Measurements from ENCODE around the gene CCDC157.

CCDC157 gene

GRCh38 chr22:30317778-30318177, 39.0 kb upstream of the CCDC157 start:
- Histone ChIP-seq H3K9ac (ENCODE audit: low read depth, low read length) (no peak overlapping the region), H3K36me3 (ENCODE audit: insufficient read depth, low read depth, low read length) (no peaks in the 10 kb centered on the region), H3K9me3 (ENCODE audit: insufficient read depth, low read depth, low read length) (no peaks in the 10 kb centered on the region), H3K4me1 (ENCODE audit: insufficient read depth, low read length) (no peaks in the 10 kb centered on the region), H3K27ac (ENCODE audit: low read length) (no peak overlapping the region), H3K4me3 (ENCODE audit: low read length) (no peak overlapping the region), H3K27me3 (ENCODE audit: insufficient read depth, low read length) (no peaks in the 10 kb centered on the region)

GRCh38 chr22:30318799-30319419, 37.9 kb upstream of the CCDC157 start:
- H3K27ac ChIP-seq (ENCODE audit: low read length), result no peak overlapping the region
- H3K4me1 ChIP-seq (ENCODE audit: insufficient read depth, low read length), result no peaks in the 10 kb centered on the region
- no peak overlapping the region for H3K9ac ChIP-seq (ENCODE audit: low read depth, low read length)
- no peaks in the 10 kb centered on the region for H3K27me3 ChIP-seq (ENCODE audit: insufficient read depth, low read length)
- no peaks in the 10 kb centered on the region for H3K9me3 ChIP-seq (ENCODE audit: insufficient read depth, low read depth, low read length)
- no peaks in the 10 kb centered on the region for H3K36me3 ChIP-seq (ENCODE audit: insufficient read depth, low read depth, low read length)
- no peak overlapping the region for H3K4me3 ChIP-seq (ENCODE audit: low read length)

GRCh38 chr22:30320021-30320556, 36.7 kb upstream of the CCDC157 start:
- no peak overlapping the region for H3K4me3 ChIP-seq (ENCODE audit: low read length)
- H3K36me3 ChIP-seq (ENCODE audit: insufficient read depth, low read depth, low read length), result no peaks in the 10 kb centered on the region
- no peaks in the 10 kb centered on the region for H3K9me3 ChIP-seq (ENCODE audit: insufficient read depth, low read depth, low read length)
- peaks cover 2% of the 10 kb centered on the region for H3K4me1 ChIP-seq (ENCODE audit: insufficient read depth, low read length)
- H3K27ac ChIP-seq (ENCODE audit: low read length), result no peak overlapping the region
- H3K27me3 ChIP-seq (ENCODE audit: insufficient read depth, low read length), result no peaks in the 10 kb centered on the region
- no peak overlapping the region for H3K9ac ChIP-seq (ENCODE audit: low read depth, low read length)

- Histone ChIP-seq H3K27ac (ENCODE audit: low read length) (no peak overlapping the region), H3K36me3 (ENCODE audit: insufficient read depth, low read depth, low read length) (no peaks in the 10 kb centered on the region), H3K27me3 (ENCODE audit: insufficient read depth, low read length) (no peaks in the 10 kb centered on the region), H3K9ac (ENCODE audit: low read depth, low read length) (no peak overlapping the region), H3K4me1 (ENCODE audit: insufficient read depth, low read length) (peaks cover 11% of the 10 kb centered on the region), H3K9me3 (ENCODE audit: insufficient read depth, low read depth, low read length) (no peaks in the 10 kb centered on the region), H3K4me3 (ENCODE audit: low read length) (no peak overlapping the region)
Observed at GRCh38 chr22:30321461-30321860, 35.3 kb upstream of the CCDC157 start.

- H3K4me1 ChIP-seq (ENCODE audit: insufficient read depth, low read length), result peaks cover 18% of the 10 kb centered on the region
- no peak overlapping the region for H3K27ac ChIP-seq (ENCODE audit: low read length)
- H3K9ac ChIP-seq (ENCODE audit: low read depth, low read length), result no peak overlapping the region
- H3K9me3 ChIP-seq (ENCODE audit: insufficient read depth, low read depth, low read length), result no peaks in the 10 kb centered on the region
- H3K36me3 ChIP-seq (ENCODE audit: insufficient read depth, low read depth, low read length), result no peaks in the 10 kb centered on the region
- H3K4me3 ChIP-seq (ENCODE audit: low read length), result no peak overlapping the region
- no peaks in the 10 kb centered on the region for H3K27me3 ChIP-seq (ENCODE audit: insufficient read depth, low read length)
Observed at GRCh38 chr22:30323246-30323645, 33.6 kb upstream of the CCDC157 start.

GRCh38 chr22:30324014-30324730, 32.6 kb upstream of the CCDC157 start:
- Histone ChIP-seq H3K4me3 (ENCODE audit: low read length) (no peak overlapping the region), H3K36me3 (ENCODE audit: insufficient read depth, low read depth, low read length) (no peaks in the 10 kb centered on the region), H3K9ac (ENCODE audit: low read depth, low read length) (no peak overlapping the region), H3K27me3 (ENCODE audit: insufficient read depth, low read length) (no peaks in the 10 kb centered on the region), H3K27ac (ENCODE audit: low read length) (no peak overlapping the region), H3K9me3 (ENCODE audit: insufficient read depth, low read depth, low read length) (no peaks in the 10 kb centered on the region), H3K4me1 (ENCODE audit: insufficient read depth, low read length) (peaks cover 18% of the 10 kb centered on the region)

GRCh38 chr22:30325065-30325720, 31.6 kb upstream of the CCDC157 start:
- no peak overlapping the region for H3K27ac ChIP-seq (ENCODE audit: low read length)
- no peak overlapping the region; the same call in 1 of the 2 replicates for H3K9ac ChIP-seq (ENCODE audit: low read depth, low read length)
- H3K27me3 ChIP-seq (ENCODE audit: insufficient read depth, low read length), result no peaks in the 10 kb centered on the region
- no peaks in the 10 kb centered on the region for H3K36me3 ChIP-seq (ENCODE audit: insufficient read depth, low read depth, low read length)
- H3K9me3 ChIP-seq (ENCODE audit: insufficient read depth, low read depth, low read length), result no peaks in the 10 kb centered on the region
- H3K4me3 ChIP-seq (ENCODE audit: low read length), result peak overlapping the region; percentile 84; the same call in 1 of the 2 replicates
- H3K4me1 ChIP-seq (ENCODE audit: insufficient read depth, low read length), result peaks cover 18% of the 10 kb centered on the region

GRCh38 chr22:30325724-30326254, 31.0 kb upstream of the CCDC157 start:
- H3K27me3 ChIP-seq (ENCODE audit: insufficient read depth, low read length), result no peaks in the 10 kb centered on the region
- H3K4me1 ChIP-seq (ENCODE audit: insufficient read depth, low read length), result peaks cover 18% of the 10 kb centered on the region
- no peak overlapping the region; the same call in 1 of the 2 replicates for H3K9ac ChIP-seq (ENCODE audit: low read depth, low read length)
- H3K4me3 ChIP-seq (ENCODE audit: low read length), result peak overlapping the region; percentile 84
- no peak overlapping the region for H3K27ac ChIP-seq (ENCODE audit: low read length)
- peaks cover 4% of the 10 kb centered on the region for H3K36me3 ChIP-seq (ENCODE audit: insufficient read depth, low read depth, low read length)
- H3K9me3 ChIP-seq (ENCODE audit: insufficient read depth, low read depth, low read length), result no peaks in the 10 kb centered on the region

- Histone ChIP-seq H3K9me3 (ENCODE audit: insufficient read depth, low read depth, low read length) (no peaks in the 10 kb centered on the region), H3K4me3 (ENCODE audit: low read length) (peak overlapping the region; percentile 84), H3K27ac (ENCODE audit: low read length) (no peak overlapping the region), H3K9ac (ENCODE audit: low read depth, low read length) (peak overlapping the region; percentile 59; the same call in 1 of the 2 replicates), H3K4me1 (ENCODE audit: insufficient read depth, low read length) (peaks cover 18% of the 10 kb centered on the region), H3K27me3 (ENCODE audit: insufficient read depth, low read length) (no peaks in the 10 kb centered on the region), H3K36me3 (ENCODE audit: insufficient read depth, low read depth, low read length) (peaks cover 8% of the 10 kb centered on the region)
Observed at GRCh38 chr22:30326255-30326705, 30.5 kb upstream of the CCDC157 start.

- Histone ChIP-seq H3K9me3 (ENCODE audit: insufficient read depth, low read depth, low read length) (no peaks in the 10 kb centered on the region), H3K4me3 (ENCODE audit: low read length) (peak within 1 kb of the TSS; percentile 84), H3K4me1 (ENCODE audit: insufficient read depth, low read length) (peaks cover 18% of the 10 kb centered on the region), H3K27ac (ENCODE audit: low read length) (no peak within 1 kb of the TSS), H3K36me3 (ENCODE audit: insufficient read depth, low read depth, low read length) (peaks cover 11% of the 10 kb centered on the region), H3K9ac (ENCODE audit: low read depth, low read length) (peak within 1 kb of the TSS; percentile 60; the same call in 1 of the 2 replicates), H3K27me3 (ENCODE audit: insufficient read depth, low read length) (no peaks in the 10 kb centered on the region)
Observed at GRCh38 chr22:30326706-30327362, 30.0 kb upstream of the CCDC157 start, which contains the start of gene TBC1D10A. Gene TBC1D10A (minus strand): TSS chr22:30326941. CDS start chr22:30326881, 60 bp downstream.

- H3K4me1 ChIP-seq (ENCODE audit: insufficient read depth, low read length), result peaks cover 18% of the 10 kb centered on the region
- no peaks in the 10 kb centered on the region for H3K27me3 ChIP-seq (ENCODE audit: insufficient read depth, low read length)
- H3K36me3 ChIP-seq (ENCODE audit: insufficient read depth, low read depth, low read length), result peaks cover 20% of the 10 kb centered on the region
- no peak overlapping the region for H3K4me3 ChIP-seq (ENCODE audit: low read length)
- no peaks in the 10 kb centered on the region for H3K9me3 ChIP-seq (ENCODE audit: insufficient read depth, low read depth, low read length)
- no peak overlapping the region for H3K27ac ChIP-seq (ENCODE audit: low read length)
- no peak overlapping the region for H3K9ac ChIP-seq (ENCODE audit: low read depth, low read length)
Observed at GRCh38 chr22:30327864-30328345, 28.9 kb upstream of the CCDC157 start.
